ENCODE measurements around the gene BPTF. TPM values are rescaled to one million over a fixed set of nuclear protein-coding genes. Genes with fewer than 3 reads are reported as not detected.

BPTF gene
- total RNA-seq, 3 donors from 2014 or later (not counting 1 experiment from before 2014, with no cell fraction given): 168 to 205 (median 193) TPM

DNA sequence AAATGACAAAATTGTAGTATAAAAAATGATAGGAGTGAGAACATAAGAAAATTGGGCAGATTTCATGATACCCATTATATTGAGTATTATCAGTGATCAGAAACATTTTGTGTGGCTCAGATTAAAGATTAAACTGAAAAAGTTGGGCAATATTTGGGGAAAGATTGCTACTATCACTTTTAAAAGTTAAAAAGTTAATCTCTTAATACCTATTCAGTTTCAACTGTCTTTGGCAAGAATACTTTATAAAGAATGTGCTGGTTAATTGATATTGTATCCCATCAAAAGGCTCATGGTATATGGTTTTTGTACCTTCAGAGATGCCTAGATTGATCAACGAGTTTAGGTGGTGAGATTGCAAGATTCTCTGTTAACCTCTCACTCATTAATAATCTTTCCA is 55.8 kb downstream of the BPTF start:
- no CpG with 5 or more reads among the region's 1 CpG for WGBS (ENCODE audit: insufficient coverage)
- Mint-ChIP-seq H3K4me3 (no peak overlapping the region), H3K9me3 (no peaks in the 10 kb centered on the region), H3K27me3 (ENCODE audit: low read depth in 2 of 2) (no peaks in the 10 kb centered on the region), H3K27ac (no peak overlapping the region), H3K36me3 (no peaks in the 10 kb centered on the region), H3K4me1 (peaks cover 11 to 12% of the 10 kb centered on the region in 2 donors)
- Histone ChIP-seq H3K9me3 (ENCODE audit: control insufficient read depth, insufficient read depth, low read length) (no peaks in the 10 kb centered on the region), H3K36me3 (ENCODE audit: control insufficient read depth, insufficient read depth, low read length) (peaks cover 21% of the 10 kb centered on the region), H3K4me3 (ENCODE audit: low read length) (no peak overlapping the region), H3K4me1 (ENCODE audit: control insufficient read depth, insufficient read depth, low read length) (no peaks in the 10 kb centered on the region), H3K27me3 (ENCODE audit: control insufficient read depth, insufficient read depth, low read length) (no peaks in the 10 kb centered on the region), H3K27ac (ENCODE audit: low read length) (no peak overlapping the region)
- intact Hi-C loops (cut with micrococcal nuclease): no loop called here
- DNase-seq: no peak
- no peak for ATAC-seq
- no peak for TF ChIP-seq CTCF (IDR thresholded peaks at IDR 0.05)

GRCh38 chr17:67884741-67885140 is 59.4 kb downstream of the BPTF start:
- no CpG with 5 or more reads among the region's 1 CpG for WGBS (ENCODE audit: insufficient coverage)
- peaks cover 0 to 11% of the 10 kb centered on the region in 2 donors for H3K4me1 Mint-ChIP-seq
- H3K27me3 ChIP-seq (ENCODE audit: control insufficient read depth, insufficient read depth, low read length): no peaks in the 10 kb centered on the region
- no peaks in the 10 kb centered on the region for H3K9me3 ChIP-seq (ENCODE audit: control insufficient read depth, insufficient read depth, low read length)
- H3K27ac Mint-ChIP-seq: peak overlapping the region in 1 of 2 donors; percentile 61
- intact Hi-C loops (cut with micrococcal nuclease): no loop called here
- no peak overlapping the region for H3K27ac ChIP-seq (ENCODE audit: low read length)
- no peaks in the 10 kb centered on the region for H3K36me3 Mint-ChIP-seq
- H3K27me3 Mint-ChIP-seq (ENCODE audit: low read depth in 2 of 2): no peaks in the 10 kb centered on the region
- H3K36me3 ChIP-seq (ENCODE audit: control insufficient read depth, insufficient read depth, low read length): peaks cover 21% of the 10 kb centered on the region
- H3K9me3 Mint-ChIP-seq: no peaks in the 10 kb centered on the region
- H3K4me3 Mint-ChIP-seq: no peak overlapping the region
- ATAC-seq (no peak), DNase-seq (no peak)
- TF ChIP-seq CTCF (IDR thresholded peaks at IDR 0.05): no peak
- H3K4me1 ChIP-seq (ENCODE audit: control insufficient read depth, insufficient read depth, low read length): no peaks in the 10 kb centered on the region
- no peak overlapping the region for H3K4me3 ChIP-seq (ENCODE audit: low read length)

- Mint-ChIP-seq H3K9me3 (no peaks in the 10 kb centered on the region), H3K36me3 (no peaks in the 10 kb centered on the region), H3K4me1 (peaks cover 0 to 5% of the 10 kb centered on the region in 2 donors), H3K27me3 (ENCODE audit: low read depth in 2 of 2) (no peaks in the 10 kb centered on the region), H3K4me3 (no peak overlapping the region), H3K27ac (peak overlapping the region in 1 of 2 donors; percentile 37)
- intact Hi-C loops (cut with micrococcal nuclease): no loop called here
- TF ChIP-seq CTCF (IDR thresholded peaks at IDR 0.05): no peak
- DNase-seq (no peak), ATAC-seq (no peak)
- WGBS (ENCODE audit: insufficient coverage): 99% methylated on average over 5 of the region's 6 CpGs
- H3K27ac ChIP-seq (ENCODE audit: low read length): no peak overlapping the region
- H3K36me3 ChIP-seq (ENCODE audit: control insufficient read depth, insufficient read depth, low read length): peaks cover 43% of the 10 kb centered on the region
- no peaks in the 10 kb centered on the region for H3K27me3 ChIP-seq (ENCODE audit: control insufficient read depth, insufficient read depth, low read length)
- H3K9me3 ChIP-seq (ENCODE audit: control insufficient read depth, insufficient read depth, low read length): no peaks in the 10 kb centered on the region
- H3K4me3 ChIP-seq (ENCODE audit: low read length): no peak overlapping the region
- H3K4me1 ChIP-seq (ENCODE audit: control insufficient read depth, insufficient read depth, low read length): no peaks in the 10 kb centered on the region
Observed at GRCh38 chr17:67891481-67892119, 66.3 kb downstream of the BPTF start.

Data from natural killer cell (primary cell).